Left lobe of liver (tissue), 2 donors: Measurements from ENCODE around the gene YPEL1. TPM values are rescaled to one million over a fixed set of nuclear protein-coding genes. Genes with fewer than 3 reads are reported as not detected.
"Not testable (repeated sequence)": the region's sequence is repeated elsewhere in the genome, so short reads cannot be mapped to it uniquely, and the experiment has no call there.

Experiments used
- ATAC-seq: fragments of 200-7000 bp; cut with Tn5 transposase; one replicate; pipeline ENCODE4 v1.9.1; 2020; ENCODE audit warnings: mild to moderate bottlenecking, moderate library complexity
- DNase-seq: peaks from one replicate; pipeline ENCODE4 v3.0.0-alpha.2; 2020; ENCODE audit warnings: low spot score
- total RNA-seq: library from RNA; stranded (reverse); gene quantifications from one replicate; pipeline ENCODE4 v1.2.1, GENCODE V29; 2021
- donor health status: DM: no; HTN: no; CAD: no; lungs with moderate emphysema.
- donor health status: DM: no; HTN: yes; CAD: no.

The YPEL1 gene
- total RNA-seq, 1 donor from 2014 or later: 2.4 TPM

DNA sequence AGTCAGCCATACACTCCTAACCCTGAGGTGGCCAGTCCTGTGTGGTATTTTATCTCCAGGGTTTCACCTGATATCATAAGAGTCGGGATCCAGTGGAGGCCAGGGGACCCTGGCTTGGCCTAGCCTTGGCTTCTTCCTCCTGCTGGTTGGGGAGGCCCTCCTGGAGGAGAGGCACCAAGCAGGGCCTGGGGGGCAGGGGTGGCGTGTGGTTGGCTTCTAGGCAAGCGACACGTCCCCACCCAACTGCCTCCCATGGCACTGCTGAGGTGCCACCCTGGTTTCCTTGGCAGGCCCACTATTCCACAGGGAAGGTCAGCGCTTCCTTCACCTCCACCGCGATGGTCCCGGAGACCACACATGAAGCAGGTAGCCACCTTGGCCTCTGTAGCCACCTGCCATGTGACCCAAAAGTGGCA lies 49.4 kb downstream of the YPEL1 start:
- DNase-seq (no peak), ATAC-seq (no peak)

DNA sequence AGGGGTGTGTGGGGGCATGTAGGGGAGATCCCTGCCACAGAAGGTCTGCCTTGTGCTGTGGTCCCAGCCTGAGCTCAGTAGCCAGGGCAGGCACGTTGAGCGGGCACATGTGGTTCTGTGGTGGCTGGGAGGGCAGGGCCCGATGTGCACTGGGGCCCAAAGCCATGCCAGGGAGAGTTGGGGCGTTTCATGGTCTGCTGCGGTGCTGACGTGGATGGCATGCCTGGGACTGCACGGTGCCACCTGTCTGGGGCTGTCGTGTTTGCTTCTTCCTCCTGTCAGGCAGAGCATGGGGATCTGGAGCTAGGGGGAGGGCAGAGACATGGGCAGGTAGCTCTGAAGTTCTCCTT lies 50.5 kb downstream of the YPEL1 start:
- DNase-seq (no peak), ATAC-seq (no peak)

DNA sequence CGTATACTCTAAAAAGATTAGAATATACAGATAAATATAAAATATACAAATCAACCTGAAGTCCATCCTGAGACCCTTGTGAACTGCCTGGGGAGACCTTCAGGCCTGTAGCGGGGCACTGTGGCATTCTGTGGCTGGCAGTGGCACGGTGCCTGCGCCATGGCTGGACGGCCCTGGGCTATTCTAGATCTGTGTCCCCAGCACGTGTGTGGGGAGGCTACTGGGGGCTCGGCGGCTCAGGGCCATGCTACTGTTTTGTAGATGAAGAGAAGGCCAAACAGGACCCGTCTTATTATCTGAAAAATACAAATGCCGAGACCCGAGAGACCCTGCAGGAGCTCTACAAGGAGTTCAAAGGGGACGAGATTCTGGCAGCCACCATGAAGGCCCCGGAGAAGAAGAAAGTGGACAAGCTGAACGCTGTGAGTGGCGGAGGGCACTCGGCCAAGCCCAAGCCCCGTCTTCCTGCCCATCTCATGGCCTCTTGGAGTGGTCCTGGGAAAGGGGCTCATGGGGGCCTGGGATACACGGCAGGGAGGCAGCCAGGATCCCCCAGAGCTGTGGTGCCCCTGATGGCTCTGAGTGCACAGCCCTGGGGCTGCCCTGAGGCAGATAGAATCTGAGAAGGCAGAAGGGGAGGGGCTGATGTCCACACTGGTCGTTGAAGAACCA lies 51.0 kb downstream of the YPEL1 start:
- DNase-seq (no peak), ATAC-seq (no peak)

DNA sequence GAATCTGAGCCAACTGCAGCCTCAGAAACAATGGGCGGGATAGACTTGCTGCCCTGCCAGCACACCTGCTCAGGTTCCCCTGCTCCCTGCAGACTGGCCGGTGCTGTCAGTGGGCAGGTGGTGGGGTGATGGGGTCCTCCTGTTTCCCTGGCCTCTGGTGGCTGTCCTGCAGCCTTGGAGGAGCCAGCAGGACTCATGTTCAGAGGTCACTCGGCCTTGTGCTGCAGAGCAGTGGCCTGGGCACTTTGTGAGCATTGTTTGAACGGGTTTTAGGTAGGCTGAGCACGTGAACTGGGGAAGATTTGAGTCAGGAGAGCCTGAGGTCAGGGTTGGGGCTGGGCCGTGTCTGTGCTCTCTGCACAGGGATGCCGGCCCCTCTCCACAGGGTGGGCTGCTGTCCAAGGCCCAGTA lies 52.2 kb downstream of the YPEL1 start:
- DNase-seq (no peak), ATAC-seq (no peak)

DNA sequence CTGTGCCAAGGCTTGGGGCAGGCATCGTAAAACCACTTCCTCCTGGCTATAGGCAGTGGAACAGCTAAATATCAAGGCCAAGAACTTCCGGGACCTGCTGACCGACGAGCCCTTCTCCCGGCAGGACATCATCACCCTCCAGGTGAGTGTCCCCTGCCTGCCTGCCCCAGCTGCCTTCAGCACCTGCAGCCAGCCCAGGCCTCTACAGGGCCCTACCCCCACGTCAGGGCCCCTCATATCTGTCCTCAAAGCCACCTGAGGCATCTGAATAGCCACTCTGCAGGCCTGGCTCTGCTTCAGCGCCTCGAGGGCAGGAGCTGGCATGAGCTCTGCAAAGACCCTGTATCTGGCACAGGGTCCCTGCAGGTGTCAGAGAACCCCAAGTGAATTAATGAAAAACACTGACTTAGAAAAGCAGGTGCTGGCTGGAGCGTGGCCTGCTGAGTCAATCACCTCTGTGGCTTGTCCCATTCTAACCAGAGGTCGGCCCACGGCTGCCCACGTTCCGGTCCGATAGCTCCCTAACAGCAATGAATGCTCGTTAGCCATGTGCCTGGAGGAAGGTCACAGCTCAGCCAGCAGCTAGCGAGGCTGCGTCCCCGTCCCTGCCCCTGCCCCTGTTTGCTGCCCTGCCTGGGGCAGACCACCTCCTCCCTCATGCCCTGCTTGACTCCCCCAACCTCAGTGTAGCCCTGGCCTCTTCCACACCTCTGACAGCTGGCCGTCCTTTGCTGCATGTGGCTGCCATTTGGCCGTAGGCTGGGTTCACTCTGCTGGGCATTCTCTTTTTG lies 53.0 kb downstream of the YPEL1 start:
- ATAC-seq (no peak), DNase-seq (no peak)

DNA sequence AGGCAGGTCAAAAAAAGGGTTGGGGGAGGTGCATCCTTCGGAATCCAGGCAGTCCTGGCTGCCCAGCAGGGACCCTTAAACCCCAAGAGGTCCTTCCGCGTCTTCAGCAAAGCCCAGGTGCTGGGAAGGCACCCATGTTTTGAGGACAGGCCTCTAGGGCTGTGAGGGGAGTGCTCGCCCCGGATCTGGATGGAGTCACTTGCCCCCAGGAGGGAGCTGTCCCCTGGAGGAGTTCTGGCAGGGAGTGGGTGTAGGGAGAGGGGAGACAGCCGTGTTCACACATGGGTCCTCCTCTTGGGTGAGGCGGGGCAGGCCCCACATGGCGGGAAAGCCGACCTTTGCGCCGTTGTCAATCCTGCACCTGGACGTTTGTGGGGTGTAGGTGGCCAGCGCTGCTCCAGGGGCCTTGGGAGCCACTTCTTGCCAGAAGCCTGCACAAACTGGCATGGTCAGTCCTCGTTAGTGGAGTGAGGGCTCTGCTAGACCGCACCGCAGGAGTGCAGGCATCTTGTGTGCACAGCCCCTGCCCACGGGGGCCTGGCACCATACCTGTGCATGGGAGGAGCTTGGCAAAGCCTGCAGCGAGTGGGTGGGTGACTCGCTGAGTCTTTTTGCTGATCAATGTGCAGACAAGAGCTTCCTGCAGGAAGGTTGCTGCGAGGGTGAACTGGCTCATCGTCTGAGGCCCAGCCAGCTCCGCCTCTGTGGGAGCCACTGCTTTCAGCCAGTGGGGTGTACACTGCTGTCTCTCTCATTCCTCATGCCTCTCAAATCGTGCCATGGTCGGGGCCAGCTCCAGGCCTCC lies 53.8 kb downstream of the YPEL1 start:
- DNase-seq: no peak
- ATAC-seq: no peak

DNA sequence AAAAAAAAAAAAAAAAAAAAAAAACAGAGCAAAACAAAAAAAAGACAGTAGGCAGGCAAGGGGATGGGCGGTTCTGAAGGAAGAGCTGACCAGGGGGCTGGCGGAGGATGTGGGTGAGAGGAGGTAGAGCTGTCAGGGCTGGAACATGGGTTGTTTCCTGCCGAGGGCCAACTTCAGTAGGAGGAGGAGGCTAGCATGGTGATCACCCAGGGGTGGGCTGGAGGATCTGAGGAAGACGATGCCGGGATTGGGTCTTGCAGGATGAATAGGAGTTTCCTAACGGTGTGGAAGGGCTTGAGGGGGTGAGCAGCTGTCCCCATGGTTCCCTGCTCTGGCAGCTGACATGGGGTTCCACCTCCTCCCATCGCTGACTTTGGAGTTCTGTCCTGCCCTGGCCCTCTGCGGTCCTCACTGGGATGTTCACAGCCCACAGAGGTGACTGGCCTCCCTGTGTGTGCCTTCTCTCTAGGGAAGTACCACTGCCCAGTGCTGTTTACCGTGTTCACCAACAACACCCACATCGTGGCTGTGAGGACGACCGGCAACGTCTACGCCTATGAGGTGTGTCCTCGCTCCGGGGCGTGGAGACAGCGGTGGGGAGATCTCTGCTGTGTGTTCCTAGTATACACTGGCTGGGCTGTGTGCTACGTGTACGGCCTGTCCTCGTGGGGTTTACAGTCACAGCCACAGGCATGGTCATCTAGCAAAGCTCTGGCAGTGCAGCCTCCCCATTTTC lies 54.6 kb downstream of the YPEL1 start:
- DNase-seq: no peak
- no peak for ATAC-seq

DNA sequence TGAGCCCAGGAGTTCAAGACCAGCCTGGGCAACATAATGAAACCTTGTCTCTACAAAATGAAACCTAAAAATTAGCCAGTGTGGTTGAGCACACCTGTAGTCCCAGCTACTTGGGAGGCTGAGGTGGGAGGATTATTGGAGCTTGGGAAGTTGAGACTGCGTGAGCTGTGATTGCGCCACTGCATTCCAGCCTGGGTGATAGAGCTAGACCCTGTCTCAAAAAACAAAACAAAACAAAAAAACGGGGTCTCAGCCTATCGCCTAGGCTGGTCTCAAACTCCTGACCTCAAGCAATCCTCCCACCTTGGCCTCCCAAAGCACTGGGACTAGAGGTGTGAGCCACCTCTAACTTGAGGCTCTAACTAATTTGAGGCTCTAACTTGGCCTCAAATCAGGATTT lies 56.2 kb downstream of the YPEL1 start:
- no peak for DNase-seq
- ATAC-seq: no peak

DNA sequence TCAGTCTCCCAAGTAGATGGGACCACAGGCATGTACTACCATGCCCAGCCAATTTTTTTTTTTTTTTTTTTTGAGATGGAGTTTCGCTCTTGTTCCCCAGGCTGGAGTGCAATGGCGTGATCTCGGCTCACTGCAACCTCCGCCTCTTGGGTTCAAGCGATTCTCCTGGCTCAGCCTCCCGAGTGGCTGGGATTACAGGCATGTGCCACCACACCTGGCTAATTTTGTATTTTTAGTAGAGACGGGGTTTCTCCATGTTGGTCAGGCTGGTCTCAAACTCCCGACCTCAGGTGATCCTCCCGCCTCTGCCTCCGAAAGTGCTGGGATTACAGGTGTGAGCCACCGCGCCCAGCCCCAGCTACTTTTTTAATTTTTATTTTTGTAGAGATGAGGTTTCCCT lies 56.8 kb downstream of the YPEL1 start:
- DNase-seq, ATAC-seq: not testable (repeated sequence)

DNA sequence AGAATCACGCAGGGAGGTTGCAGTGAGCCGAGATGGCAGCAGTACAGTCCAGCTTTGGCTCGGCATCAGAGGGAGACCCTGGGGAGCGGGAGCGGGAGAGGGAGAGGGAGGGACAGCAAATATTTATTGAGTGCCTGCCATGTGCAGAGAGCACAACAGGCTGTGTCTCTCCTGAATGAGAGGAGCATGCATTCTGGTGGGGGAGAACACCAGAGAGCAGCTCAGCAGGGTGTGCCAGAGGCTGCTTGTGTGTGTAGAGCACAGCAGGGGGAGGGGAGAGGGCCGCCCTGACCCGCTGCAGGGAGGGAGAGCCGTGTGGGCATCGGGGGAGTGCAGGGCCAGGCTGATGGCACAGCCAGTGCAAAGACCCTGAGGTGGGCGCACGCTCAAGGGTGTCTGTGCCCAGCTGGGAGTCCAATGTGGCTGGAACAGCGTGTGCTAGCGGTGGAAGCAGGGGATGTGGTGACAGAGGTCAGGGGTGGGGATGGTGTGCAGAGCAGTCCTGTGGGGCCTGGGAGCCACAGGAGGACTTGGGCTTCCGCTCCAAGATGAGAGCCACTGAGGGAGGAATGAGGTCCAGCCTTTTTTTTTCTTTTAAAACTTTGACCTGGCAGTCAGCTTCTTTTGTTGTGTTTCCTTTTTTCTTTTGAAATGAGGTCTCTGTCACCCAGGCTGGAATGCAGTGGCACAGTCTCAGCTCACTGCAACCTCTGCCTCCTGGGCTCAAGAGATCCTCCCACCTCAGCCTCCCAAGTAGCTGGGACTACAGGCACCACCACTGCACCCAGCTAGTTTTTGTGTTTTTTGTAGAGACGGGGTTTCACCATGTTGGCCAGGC lies 57.8 kb downstream of the YPEL1 start:
- peak; percentile 83 for ATAC-seq
- no peak for DNase-seq

DNA sequence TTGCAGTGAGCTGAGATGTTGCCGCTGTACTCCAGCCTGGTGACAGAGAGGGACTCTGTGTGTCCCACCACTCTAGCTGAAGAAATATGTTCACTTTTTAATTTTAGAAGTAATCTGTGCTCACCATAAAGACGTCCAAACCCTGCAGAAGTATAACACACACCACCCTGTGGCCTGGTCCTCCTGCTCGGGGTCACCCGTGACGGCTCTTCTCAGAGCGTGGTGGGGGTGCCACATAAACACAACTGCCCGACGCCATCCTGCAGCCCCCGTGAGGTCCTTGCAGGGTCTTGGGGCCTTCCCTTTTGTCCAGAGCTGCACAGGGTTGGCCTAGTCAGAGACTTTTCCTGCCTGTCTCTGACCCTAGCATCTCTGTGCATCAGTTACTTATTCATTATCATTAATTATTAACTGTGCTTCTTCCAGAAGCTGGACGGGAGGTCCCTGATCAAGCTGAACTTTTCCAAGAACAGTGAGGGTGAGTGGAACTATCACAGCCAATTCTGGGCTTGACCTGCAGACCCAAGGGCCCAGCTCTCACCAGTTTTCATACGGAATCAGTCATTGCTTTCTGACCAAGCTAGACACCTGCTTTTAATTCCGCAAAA lies 60.9 kb downstream of the YPEL1 start:
- DNase-seq: no peak
- no peak for ATAC-seq

DNA sequence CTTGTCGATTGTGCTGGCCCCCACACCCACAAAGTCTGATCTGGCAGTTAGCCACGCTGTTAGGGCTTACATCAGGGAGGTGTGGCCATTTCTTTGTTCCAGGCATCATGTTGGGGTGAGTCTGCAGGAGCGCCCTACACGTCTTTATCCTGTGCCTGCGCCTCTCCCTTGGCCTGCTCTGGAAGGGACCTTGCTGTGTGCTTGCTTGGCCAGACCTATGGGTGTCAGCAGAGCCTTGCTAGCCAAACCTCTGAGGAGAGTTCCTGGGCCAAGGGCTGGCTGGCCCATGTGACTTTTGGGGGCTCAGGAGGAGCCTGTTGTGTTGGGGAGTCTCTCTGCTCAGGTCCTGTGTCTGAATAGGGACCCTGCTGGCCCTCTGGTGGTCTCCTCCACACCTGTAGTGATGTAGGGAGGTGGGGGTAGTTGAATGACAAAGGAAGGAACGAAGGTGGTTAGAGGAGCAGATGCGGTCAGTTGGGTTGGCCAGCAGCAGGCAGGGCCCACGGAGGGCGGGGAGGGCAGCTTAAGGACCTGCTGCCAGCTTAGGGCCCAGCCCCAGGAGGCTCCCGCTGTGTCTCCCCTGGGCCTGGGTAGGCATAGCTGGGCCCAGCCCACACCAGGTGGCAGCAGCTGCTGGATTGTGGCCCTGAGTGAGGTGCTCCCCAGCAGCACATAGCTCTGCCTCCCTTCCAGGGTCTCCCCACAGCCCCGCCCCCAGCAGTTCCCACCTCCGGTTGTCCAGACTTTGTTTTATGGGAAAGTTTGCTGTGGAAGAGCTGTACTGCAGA lies 61.9 kb downstream of the YPEL1 start:
- DNase-seq (no peak), ATAC-seq (no peak)

DNA sequence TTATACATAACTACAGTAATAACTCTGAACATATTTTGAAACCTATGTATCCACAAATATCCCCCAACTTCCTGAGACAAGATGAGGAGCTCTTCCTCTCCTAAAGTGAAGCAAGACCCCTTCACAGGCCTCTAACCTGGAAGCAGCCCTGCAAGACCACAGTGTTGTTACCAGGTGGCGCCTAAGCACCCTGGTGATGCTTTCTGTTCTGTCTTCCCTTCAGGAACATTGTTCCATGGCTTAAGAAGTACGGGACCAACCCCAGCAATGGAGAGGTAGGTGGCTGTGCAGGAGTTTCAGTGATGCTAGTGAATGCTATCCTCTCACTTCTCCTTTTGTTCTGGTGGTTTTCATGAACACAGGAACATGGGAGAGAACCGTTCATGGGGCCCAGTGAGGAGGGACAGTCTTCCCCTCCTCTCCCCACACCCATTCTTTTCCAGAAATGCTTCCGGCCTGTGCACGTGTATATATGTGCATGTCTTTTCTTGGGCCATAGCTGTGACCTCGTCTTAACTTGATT lies 63.4 kb downstream of the YPEL1 start:
- DNase-seq (no peak), ATAC-seq (no peak)

DNA sequence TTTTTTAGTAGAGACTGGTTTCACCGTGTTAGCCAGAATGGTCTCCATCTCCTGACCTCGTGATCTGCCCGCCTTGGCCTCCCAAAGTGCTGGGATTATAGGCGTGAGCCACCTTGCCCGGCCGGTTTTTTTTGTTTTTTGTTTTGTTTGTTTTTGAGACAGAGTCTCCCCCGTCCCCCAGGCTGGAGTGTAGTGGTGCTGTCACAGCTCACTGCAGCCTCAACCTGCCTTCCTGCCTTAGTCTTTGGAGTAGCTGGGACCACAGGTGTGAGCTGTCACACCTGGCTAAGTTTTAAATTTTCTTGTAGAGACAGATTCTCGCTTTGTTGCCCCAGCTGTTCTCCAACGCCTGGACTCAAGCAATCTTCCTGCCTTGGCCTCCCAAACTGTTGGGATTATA lies 66.6 kb downstream of the YPEL1 start:
- DNase-seq (no peak), ATAC-seq (no peak)

DNA sequence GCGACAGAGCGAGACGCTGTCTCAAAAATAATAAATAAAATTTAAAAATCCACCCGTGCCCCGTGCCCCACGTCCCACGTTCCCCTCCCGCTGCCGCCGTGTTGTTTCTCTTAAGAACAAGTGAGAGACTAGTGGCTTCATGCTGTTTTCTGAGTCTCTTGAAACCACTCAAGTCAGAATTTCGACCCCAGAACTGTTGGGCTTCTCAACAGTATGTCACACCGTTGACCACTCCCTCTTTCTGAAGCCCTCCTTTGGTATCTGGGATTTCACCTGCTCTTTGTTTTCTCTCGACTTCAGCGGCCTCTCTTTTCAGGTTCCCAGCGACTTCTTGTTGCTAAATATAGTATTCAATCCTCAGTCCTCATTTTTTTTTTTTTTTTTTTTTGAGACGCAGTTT lies 68.8 kb downstream of the YPEL1 start:
- DNase-seq (no peak), ATAC-seq (no peak)

DNA sequence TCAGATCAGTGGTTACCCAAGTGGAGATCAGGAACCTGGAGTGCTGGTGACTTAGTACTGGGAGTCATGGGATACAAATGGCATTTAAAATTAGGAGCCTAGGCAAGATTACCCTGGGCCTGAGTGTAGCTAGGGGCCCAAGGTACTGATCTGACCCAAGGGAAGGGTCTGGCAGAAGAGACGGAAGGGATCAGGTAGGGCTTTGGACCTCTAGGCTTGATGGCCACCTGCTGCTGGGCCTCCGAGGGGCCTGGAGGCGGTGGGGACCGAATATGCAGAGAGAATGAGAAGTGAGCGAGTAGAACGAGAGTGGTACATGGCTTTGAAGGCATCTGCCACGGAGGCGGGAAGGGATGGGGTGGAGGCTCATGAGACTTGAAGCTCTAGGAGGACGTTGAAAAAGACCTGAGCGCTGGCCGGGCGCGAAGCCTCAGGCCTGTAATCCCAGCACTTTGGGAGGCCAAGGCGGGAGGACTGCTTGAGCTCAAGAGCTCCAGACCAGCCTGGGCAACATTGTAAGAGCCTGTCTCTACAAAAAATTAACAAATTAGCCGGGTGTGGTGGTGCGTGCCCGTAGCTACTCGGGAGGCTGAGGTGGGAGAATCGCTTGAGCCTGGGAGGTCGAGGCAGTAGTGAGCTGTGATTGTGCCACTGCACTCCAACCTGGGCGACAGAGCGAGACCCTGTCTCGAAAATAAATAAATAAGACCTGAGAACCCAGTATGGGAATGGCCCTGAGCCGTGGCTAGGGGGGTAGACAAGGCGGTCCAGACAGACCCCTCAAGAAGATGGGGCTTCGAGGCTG lies 70.3 kb downstream of the YPEL1 start:
- DNase-seq (no peak), ATAC-seq (no peak)

DNA sequence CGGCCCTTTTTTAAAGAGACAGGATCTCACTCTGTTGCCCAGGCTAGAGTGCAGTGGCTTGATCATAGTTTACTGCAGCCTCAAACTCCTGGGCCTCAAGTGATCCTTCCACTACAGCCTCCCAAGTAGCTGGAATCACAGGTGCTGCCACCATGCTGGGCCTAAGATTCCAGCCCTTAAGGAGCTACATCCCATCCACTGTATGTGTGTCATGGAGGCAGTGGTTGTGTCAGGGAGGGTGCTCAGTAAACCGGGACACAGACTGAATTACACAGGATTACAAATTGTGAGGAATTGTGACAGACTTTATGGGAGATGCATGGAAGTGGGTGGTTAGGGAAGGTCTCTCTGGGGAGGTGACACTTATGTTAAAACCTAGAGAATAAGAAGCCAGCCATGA lies 71.9 kb downstream of the YPEL1 start:
- ATAC-seq (no peak), DNase-seq (no peak)

DNA sequence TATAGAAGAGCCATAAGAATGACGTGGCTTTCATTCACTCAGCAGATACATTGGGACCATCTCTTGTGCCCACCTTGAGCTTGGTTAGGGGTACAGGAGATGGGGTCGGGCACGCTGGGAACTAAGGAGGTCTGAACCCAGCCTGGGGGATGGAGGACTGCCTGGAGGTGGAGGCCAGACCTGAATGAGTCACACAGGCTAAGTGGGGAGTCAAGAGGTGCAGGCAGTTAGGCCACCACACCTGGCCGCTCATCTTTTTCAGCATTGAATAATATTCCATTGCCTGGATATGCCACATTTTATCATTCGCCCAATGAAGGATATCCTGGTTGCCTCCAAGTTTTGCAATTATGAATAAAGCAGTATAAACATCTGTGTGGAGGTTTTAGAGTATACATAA lies 73.6 kb downstream of the YPEL1 start:
- no peak for ATAC-seq

More for the DNA sequence above, 73.6 kb downstream of the YPEL1 start:
- no peak for DNase-seq
